22Rv1 (cell line): ENCODE measurements around the gene SH3D19.

Source experiments
- H3K27ac ChIP-seq: fragments of 450-650 bp; 2 replicates; pipeline ENCODE4 v1.5.1; 2017
- CTCF ChIP-seq: fragments of 450-650 bp; IDR thresholded peaks from 2 replicates; pipeline ENCODE4 v1.5.1; 2017; ENCODE audit warnings: mild to moderate bottlenecking
- ZFX ChIP-seq: fragments of 450-650 bp; IDR thresholded peaks from 2 replicates; pipeline ENCODE4 v1.6.1; 2017; ENCODE audit warnings: antibody characterized with exemption, borderline replicate concordance

Gene SH3D19

DNA sequence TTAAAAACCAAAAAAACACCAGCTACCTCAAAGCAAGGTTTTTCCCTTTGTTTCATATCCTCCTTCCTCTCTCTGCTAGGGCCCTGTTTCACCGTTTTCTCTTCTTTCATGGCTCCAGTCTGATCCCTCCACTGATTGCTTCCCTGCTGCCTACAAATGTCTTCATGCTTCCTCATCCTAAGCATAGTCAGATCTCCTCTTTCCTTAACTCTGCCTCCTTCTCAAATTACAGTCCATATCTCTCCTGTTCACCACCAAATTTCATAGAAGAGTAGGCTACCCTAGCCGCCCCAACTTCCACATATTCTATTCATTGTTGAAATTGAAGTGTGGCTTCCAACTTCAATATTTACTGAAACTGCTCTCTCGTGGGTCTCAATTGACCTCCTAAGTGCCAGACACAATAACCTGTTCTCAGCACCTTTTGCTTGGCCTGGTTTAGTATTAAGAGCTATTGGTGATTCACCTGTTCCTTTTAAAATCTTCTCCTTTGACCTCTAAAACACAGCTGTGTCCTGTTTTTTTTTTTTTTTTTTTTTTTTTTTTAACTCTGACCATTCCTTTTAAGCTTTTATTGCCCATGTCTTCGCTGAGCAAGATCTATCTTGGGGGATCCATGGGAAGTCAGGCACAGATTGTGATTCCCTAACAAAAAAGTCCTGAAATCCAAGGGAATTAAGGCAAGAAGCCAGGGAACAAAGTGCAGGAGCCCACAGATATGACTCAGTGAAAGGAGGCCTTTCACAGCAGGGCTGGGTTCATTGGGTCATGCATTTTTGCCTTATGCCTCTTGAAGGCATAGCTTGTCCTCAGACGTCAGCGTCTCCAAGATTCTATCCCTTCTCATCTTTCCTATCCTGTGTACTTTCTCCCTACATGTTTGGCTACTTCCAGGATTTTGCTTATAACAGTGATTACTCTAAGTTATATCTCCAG is 140.6 kb downstream of the SH3D19 start:
- TF ChIP-seq ZFX (no peak), CTCF (no peak)
- no peak overlapping the region for H3K27ac ChIP-seq

DNA sequence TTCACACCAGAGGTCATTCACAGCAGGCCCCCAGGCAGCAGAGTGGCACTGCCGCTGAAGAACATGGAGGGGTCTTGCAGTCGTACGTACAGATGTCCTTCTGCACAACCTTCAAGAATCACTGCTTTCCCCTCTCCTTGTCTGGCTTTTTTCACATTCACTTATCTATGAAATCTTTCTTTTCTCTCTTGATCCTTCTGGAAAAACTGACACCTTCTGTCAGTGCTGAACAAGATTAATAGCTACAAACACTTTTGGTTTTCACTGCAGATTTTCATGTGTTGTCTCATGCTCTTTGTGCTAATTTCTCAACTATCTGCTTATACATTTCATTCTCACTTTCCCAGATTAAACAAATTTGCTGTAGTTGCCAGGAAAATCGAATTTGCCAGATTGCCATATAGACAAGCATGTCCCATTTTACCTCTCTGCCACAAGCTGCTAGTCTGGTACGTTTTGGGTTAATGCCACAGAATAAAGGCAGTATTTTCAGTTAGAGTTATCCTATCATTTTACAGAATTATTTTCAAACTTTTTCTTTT is 142.9 kb downstream of the SH3D19 start:
- H3K27ac ChIP-seq = no peak overlapping the region
- no peak for TF ChIP-seq ZFX
- no peak for TF ChIP-seq CTCF

DNA sequence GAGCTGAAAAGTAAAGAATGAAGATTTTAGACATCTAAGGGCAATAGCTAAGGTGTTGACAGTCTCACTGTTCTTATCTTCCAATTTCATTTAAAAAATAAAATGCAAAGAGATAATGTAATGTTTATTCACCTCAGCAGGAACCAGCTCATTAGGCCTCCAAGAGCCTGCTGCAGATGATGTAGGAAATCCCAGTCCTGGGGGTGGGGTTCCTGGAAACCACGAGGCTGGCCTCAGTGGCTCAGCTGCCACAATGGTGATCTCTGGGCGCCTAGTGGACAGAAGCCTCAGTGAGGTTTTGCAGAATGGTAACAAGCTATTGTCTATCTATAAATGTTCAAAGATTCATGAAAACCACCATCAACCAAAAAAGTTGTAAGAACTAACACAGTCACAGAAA is 148.7 kb downstream of the SH3D19 start:
- H3K27ac ChIP-seq = no peak overlapping the region
- no peak for TF ChIP-seq ZFX

DNA sequence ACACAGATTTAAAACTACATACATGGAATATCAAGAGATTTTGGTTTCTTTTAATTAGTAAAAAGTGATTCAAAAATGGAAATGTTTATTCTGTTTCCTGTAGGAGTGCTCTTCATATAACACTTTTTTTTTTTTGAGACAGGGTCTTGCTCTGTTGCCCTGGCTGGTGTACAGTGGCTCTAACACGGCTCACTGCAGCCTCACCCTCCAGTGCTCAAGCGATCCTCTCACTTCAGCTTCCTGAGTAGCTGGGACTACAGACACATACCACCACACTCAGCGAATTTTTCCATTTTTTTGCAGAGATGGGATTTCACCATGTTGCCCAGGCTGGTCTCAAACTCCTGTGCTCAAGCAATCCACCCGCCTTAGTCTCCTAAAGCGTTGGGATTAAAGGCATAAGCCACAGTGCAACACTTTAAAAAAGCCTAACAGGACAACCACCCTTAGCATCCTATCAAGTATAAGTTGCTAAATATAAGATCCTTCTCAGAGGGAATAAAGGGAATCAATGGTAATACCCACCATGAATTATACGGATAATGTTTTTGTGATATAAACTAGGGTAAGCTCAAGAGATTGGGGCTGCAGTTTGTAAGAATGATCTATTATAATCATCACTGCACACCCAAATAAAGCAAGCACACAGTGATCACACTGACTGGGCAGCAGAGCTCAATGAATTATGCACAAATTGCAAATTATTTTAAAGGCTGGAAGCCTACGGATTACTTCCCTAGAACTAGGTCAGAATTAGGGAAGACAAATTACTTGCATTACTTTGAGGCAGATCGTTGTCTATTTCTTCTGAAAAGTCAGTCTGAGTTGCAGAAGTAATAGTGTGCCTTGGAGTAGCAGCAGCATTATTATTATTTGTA is 149.4 kb downstream of the SH3D19 start:
- TF ChIP-seq CTCF (no peak), ZFX (no peak)
- H3K27ac ChIP-seq = no peak overlapping the region

DNA sequence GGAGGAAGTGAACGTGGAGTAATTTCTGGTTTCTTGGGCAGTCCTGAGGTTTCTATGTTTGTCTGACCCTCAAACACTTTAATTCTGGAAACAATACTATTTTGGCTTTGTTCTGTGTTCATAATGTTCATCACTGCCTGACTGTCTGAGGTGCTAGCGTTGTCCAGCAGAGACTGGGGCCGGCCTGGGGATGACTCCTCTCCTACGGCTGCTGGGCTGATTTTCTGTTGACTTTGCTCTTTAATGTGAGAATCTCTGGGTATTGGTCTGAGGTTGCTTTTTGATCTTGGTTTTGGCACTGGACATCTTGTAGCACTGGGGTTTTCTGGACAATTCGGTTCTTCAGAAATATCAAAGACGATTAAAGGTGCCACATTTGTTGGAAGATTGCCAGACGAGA is 150.2 kb downstream of the SH3D19 start:
- TF ChIP-seq ZFX = no peak
- no peak for TF ChIP-seq CTCF
- no peak overlapping the region for H3K27ac ChIP-seq

DNA sequence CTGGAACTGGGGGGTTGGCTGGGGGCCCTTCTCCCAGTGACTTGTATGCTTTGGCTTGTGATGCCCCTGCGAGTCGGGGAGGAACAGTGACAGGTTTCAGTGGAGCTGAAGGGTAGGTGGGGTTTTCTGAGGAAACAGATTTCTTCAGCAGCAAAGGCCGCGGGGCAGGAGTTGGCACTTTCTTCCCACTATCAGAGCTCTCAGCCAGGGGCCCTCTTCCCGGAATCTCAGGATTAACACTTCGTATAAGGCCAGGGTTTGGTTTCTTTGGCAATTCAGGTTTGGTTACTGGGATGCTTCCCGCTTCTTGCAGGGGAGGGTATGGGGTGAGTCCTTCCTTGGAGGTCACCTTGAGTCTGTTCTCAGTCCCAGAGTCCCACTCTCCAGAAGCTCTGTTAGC is 150.6 kb downstream of the SH3D19 start:
- TF ChIP-seq CTCF (no peak), ZFX (no peak)
- no peak overlapping the region for H3K27ac ChIP-seq

- TF ChIP-seq ZFX (no peak), CTCF (no peak)
- no peak overlapping the region for H3K27ac ChIP-seq
Observed at GRCh38 chr4:151173871-151174270, 151.5 kb downstream of the SH3D19 start.
